GM12873 (cell line): Measurements from ENCODE around the gene DDX42.

Experiments used
- CTCF ChIP-seq: IDR thresholded peaks from 2 replicates; pipeline ENCODE4 v1.5.1; 2012; ENCODE audit warnings: low read depth, mild to moderate bottlenecking, moderate library complexity, low read length, control low read depth; ENCODE audit not compliant: insufficient read depth; ENCODE audit errors: missing control alignments

DDX42 gene

GRCh38 chr17:63774141-63774968 is at the start of gene DDX42:
Gene DDX42, plus strand, starts transcription at chr17:63774170. Its CDS starts 12,880 bp downstream, at chr17:63787050.
- TF ChIP-seq CTCF = no peak

- no peak for TF ChIP-seq CTCF
Measured at GRCh38 chr17:63735691-63736090, 38.3 kb upstream of the DDX42 start.

- no peak for TF ChIP-seq CTCF
Measured at GRCh38 chr17:63740464-63741142, 33.4 kb upstream of the DDX42 start.

GRCh38 chr17:63741143-63741407 is 32.9 kb upstream of the DDX42 start:
- no peak for TF ChIP-seq CTCF

GRCh38 chr17:63741408-63742173 is 32.4 kb upstream of the DDX42 start, which contains the start of gene STRADA:
Gene STRADA, minus strand, starts transcription at chr17:63741799. Its CDS starts 13,430 bp downstream, at chr17:63728369.
- TF ChIP-seq CTCF = no peak

GRCh38 chr17:63751806-63752205 is 22.2 kb upstream of the DDX42 start:
- TF ChIP-seq CTCF = no peak

- no peak for TF ChIP-seq CTCF
Measured at GRCh38 chr17:63752707-63753106, 21.3 kb upstream of the DDX42 start.
